NB4 (cell line): ENCODE results near the gene ZNF487.

Source experiments
- CTCF ChIP-seq: IDR thresholded peaks from one replicate; pipeline ENCODE4 v1.5.1; 2012; ENCODE audit warnings: low read depth, low read length
- MAX ChIP-seq: IDR thresholded peaks from 2 replicates; pipeline ENCODE4 v1.6.1; 2011; ENCODE audit warnings: low read depth, low read length
- MYC ChIP-seq: IDR thresholded peaks from 2 replicates; pipeline ENCODE4 v1.6.1; 2011; ENCODE audit warnings: low read depth, low read length
- POLR2A ChIP-seq: IDR thresholded peaks from 2 replicates; pipeline ENCODE4 v1.6.1; 2011; ENCODE audit warnings: mild to moderate bottlenecking; ENCODE audit not compliant: insufficient read length; ENCODE audit errors: extremely low read depth

- TF ChIP-seq CTCF (no peak), POLR2A (no peak), MAX (no peak), MYC (no peak)
Observed at GRCh38 chr10:43407148-43407575, 29.7 kb upstream of the ZNF487 start.
